ENCODE measurements around the gene GBA3. TPM values are rescaled to one million over a fixed set of nuclear protein-coding genes. Genes with fewer than 3 reads are reported as not detected.

GBA3 gene
- total and polyA plus RNA-seq, 2 of the 8 experiments (the other 6 are each of a cell fraction or from before 2014, with no cell fraction given): not detected

DNA sequence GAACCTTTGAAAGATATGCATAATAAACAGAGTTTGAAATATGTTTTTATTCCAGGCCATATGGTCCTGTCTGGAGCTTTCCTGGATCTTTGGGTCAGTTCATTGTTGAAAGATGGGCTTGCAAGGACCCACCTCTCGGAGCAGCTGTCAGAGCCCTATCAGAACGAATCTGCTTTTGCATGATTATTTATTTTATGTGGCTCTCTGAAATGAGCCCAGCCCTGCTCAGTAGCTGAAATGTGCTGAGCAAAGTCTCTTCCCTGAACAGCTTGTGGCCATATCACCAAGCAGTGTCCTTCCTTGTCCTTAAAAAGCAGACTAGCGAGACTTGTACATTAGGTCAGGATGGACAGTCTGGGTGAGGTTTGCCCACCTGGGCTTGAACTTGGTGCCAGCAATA, 110.8 kb downstream of the GBA3 start:
- H2BK20ac ChIP-seq (ENCODE audit: low read length): no peak overlapping the region
- no peak overlapping the region for H3K23ac ChIP-seq (ENCODE audit: insufficient read length)
- H2BK5ac ChIP-seq (ENCODE audit: low read depth, low read length): no peak overlapping the region
- no peak overlapping the region for H2BK12ac ChIP-seq (ENCODE audit: low read depth, low read length)
- no peak overlapping the region for H3K4ac ChIP-seq (replicated peaks; ENCODE audit: insufficient read length, low read depth, low read length)
- H3K4me3 ChIP-seq (ENCODE audit: extremely low read depth in 1 of 4, insufficient read depth in 2 of 4, low read depth in 3 of 4, low read length in 4 of 4): no peak overlapping the region
- H3K36me3 ChIP-seq (ENCODE audit: control insufficient read depth in 2 of 4, insufficient read depth in 4 of 4, low read length in 3 of 4): no peaks in the 10 kb centered on the region
- H3K4me2 ChIP-seq (ENCODE audit: insufficient read depth in 1 of 2, low read depth in 2 of 2, low read length in 2 of 2): no peak overlapping the region
- H3K27me3 ChIP-seq (replicated peaks in 1 of 4; ENCODE audit: control insufficient read depth in 3 of 4, extremely low read depth in 1 of 4, insufficient read depth in 3 of 4, low read length in 3 of 4): no peaks in the 10 kb centered on the region
- H2BK120ac ChIP-seq (replicated peaks; ENCODE audit: low read depth, low read length): no peak overlapping the region
- H4K20me1 ChIP-seq (replicated peaks in 1 of 2; ENCODE audit: control insufficient read depth in 1 of 2, insufficient read depth in 2 of 2, low read length in 2 of 2): no peaks in the 10 kb centered on the region
- FAIRE-seq (no peak), DNase-seq (ENCODE audit: low read depth in 1 of 2, low spot score in 2 of 2) (no peak)
- H3K9me3 ChIP-seq (ENCODE audit: insufficient read depth in 2 of 2, low read depth in 1 of 2, low read length in 1 of 2): no peaks in the 10 kb centered on the region
- H3K23me2 ChIP-seq (ENCODE audit: low read depth, low read length): no peaks in the 10 kb centered on the region
- POLR2A ChIA-PET (ENCODE audit: partially characterized antibody): no interaction called here
- no peaks in the 10 kb centered on the region for H3K79me2 ChIP-seq (ENCODE audit: control insufficient read depth in 1 of 2, insufficient read depth in 2 of 2, low read length in 2 of 2)
- H3K4me1 ChIP-seq (replicated peaks in 1 of 4; ENCODE audit: control insufficient read depth in 3 of 4, insufficient read depth in 4 of 4, low read length in 3 of 4): no peaks in the 10 kb centered on the region
- CTCF ChIA-PET (ENCODE audit: partially characterized antibody): no interaction called here
- H2AK5ac ChIP-seq (ENCODE audit: low read depth, low read length): no peak overlapping the region
- H3K79me1 ChIP-seq (ENCODE audit: low read depth, low read length): no peaks in the 10 kb centered on the region
- WGBS, 2 experiments (ENCODE audit: extremely low coverage in 1 of 2, insufficient coverage in 1 of 2, insufficient read length in 1 of 2, insufficient replicate concordance in 2 of 2, low coverage in 1 of 2, low lambda C conversion rate in 2 of 2, missing lambda C conversion rate in 1 of 2): 98% methylated on average over 3 of the region's 3 CpGs; no CpG with 5 or more reads in 1 of the 2 experiments
- H3K27ac ChIP-seq (ENCODE audit: low read depth, low read length): no peak overlapping the region
- no peak overlapping the region for H4K8ac ChIP-seq (ENCODE audit: extremely low read depth, insufficient read depth, low read length)
- no peak overlapping the region for H3K9ac ChIP-seq (replicated peaks in 1 of 4; ENCODE audit: extremely low read depth in 1 of 4, low read depth in 3 of 4, low read length in 3 of 4)
- H3K18ac ChIP-seq (ENCODE audit: extremely low read depth, low read length): no peak overlapping the region
- H2AFZ ChIP-seq (ENCODE audit: low read length): no peak overlapping the region
- no peak overlapping the region for H3K14ac ChIP-seq (ENCODE audit: insufficient read length)
- no peak overlapping the region for H4K91ac ChIP-seq (replicated peaks; ENCODE audit: insufficient read length, low read length)
- H2BK15ac ChIP-seq (ENCODE audit: low read length): no peak overlapping the region
- H4K5ac ChIP-seq (ENCODE audit: insufficient read length, low read depth, low read length): no peak overlapping the region
- H3K56ac ChIP-seq (replicated peaks; ENCODE audit: insufficient read length, low read depth, low read length): no peak overlapping the region
- TF ChIP-seq HDAC2 (IDR thresholded peaks at IDR 0.05; ENCODE audit: borderline replicate concordance in 1 of 2, low read depth in 2 of 2, low read length in 2 of 2): no peak
- no peak for TF ChIP-seq EP300 (IDR thresholded peaks at IDR 0.05; ENCODE audit: borderline replicate concordance in 1 of 2, low read depth in 2 of 2, low read length in 2 of 2)
- no peak for TF ChIP-seq SUZ12 (IDR thresholded peaks at IDR 0.05; ENCODE audit: low read length)
- TF ChIP-seq NRF1 (IDR thresholded peaks at IDR 0.05; ENCODE audit: low read depth, low read length): no peak
- no peak for TF ChIP-seq SP1 (IDR thresholded peaks at IDR 0.05; ENCODE audit: low read depth, low read length)
